ENCODE results near the gene ABCD3.

ABCD3 gene

GRCh38 chr1:94543893-94544635, 125.9 kb downstream of the ABCD3 start:
- no peak overlapping the region for H2AFZ ChIP-seq (ENCODE audit: low read length)
- H3K9ac ChIP-seq (ENCODE audit: low read length) = no peak overlapping the region
- no peak overlapping the region for H3K4me2 ChIP-seq (ENCODE audit: low read depth, low read length)
- H3K27me3 ChIP-seq (replicated peaks; ENCODE audit: insufficient read depth, low read length) = no peaks in the 10 kb centered on the region
- H3K4me3 ChIP-seq (ENCODE audit: low read length) = no peak overlapping the region
- H3K27ac ChIP-seq (ENCODE audit: low read length) = no peak overlapping the region
- no peaks in the 10 kb centered on the region for H4K20me1 ChIP-seq (ENCODE audit: insufficient read depth, low read length)
- no peaks in the 10 kb centered on the region for H3K36me3 ChIP-seq (replicated peaks; ENCODE audit: insufficient read depth, low read length)
- no peak for TF ChIP-seq EZH2 (optimal IDR thresholded peaks at IDR 0.05; ENCODE audit: low read depth, low read length)
- TF ChIP-seq CTCF (IDR thresholded peaks at IDR 0.05; ENCODE audit: low read length) = no peak
- no peak for TF ChIP-seq EZH2phosphoT487 (IDR thresholded peaks at IDR 0.05; ENCODE audit: low read length)
- no peaks in the 10 kb centered on the region for H3K4me1 ChIP-seq (ENCODE audit: low read length)
- H3K9me2 ChIP-seq (replicated peaks; ENCODE audit: insufficient read depth, low read length) = no peaks in the 10 kb centered on the region
- no peaks in the 10 kb centered on the region for H3K79me2 ChIP-seq (ENCODE audit: low read length)
- H3F3A ChIP-seq (ENCODE audit: insufficient read depth, low read length) = no peaks in the 10 kb centered on the region
- no peak for DNase-seq
- no peaks in the 10 kb centered on the region for H3K9me3 ChIP-seq (replicated peaks; ENCODE audit: insufficient read depth, low read length)

GRCh38 chr1:94544706-94545490, 126.7 kb downstream of the ABCD3 start:
- H3K4me2 ChIP-seq (ENCODE audit: low read depth, low read length) = no peak overlapping the region

GRCh38 chr1:94549706-94550105, 131.5 kb downstream of the ABCD3 start:
- Histone ChIP-seq H3K9me3 (replicated peaks; ENCODE audit: insufficient read depth, low read length) (no peaks in the 10 kb centered on the region), H3K79me2 (ENCODE audit: low read length) (no peaks in the 10 kb centered on the region), H4K20me1 (ENCODE audit: insufficient read depth, low read length) (no peaks in the 10 kb centered on the region), H3K36me3 (replicated peaks; ENCODE audit: insufficient read depth, low read length) (no peaks in the 10 kb centered on the region), H3K9me2 (replicated peaks; ENCODE audit: insufficient read depth, low read length) (no peaks in the 10 kb centered on the region), H2AFZ (ENCODE audit: low read length) (no peak overlapping the region), H3K27me3 (replicated peaks; ENCODE audit: insufficient read depth, low read length) (no peaks in the 10 kb centered on the region), H3K27ac (ENCODE audit: low read length) (no peak overlapping the region), H3F3A (ENCODE audit: insufficient read depth, low read length) (no peaks in the 10 kb centered on the region), H3K9ac (ENCODE audit: low read length) (no peak overlapping the region), H3K4me1 (ENCODE audit: low read length) (no peaks in the 10 kb centered on the region), H3K4me3 (ENCODE audit: low read length) (no peak overlapping the region), H3K4me2 (ENCODE audit: low read depth, low read length) (no peak overlapping the region)
- DNase-seq = no peak
- no peak for TF ChIP-seq EZH2phosphoT487 (IDR thresholded peaks at IDR 0.05; ENCODE audit: low read length)
- TF ChIP-seq EZH2 (optimal IDR thresholded peaks at IDR 0.05; ENCODE audit: low read depth, low read length) = no peak
- TF ChIP-seq CTCF (IDR thresholded peaks at IDR 0.05; ENCODE audit: low read length) = no peak

More at GRCh38 chr1:94544706-94545490, 126.7 kb downstream of the ABCD3 start:
- H3K27ac ChIP-seq (ENCODE audit: low read length) = no peak overlapping the region
- H4K20me1 ChIP-seq (ENCODE audit: insufficient read depth, low read length) = no peaks in the 10 kb centered on the region
- no peak overlapping the region for H3K9ac ChIP-seq (ENCODE audit: low read length)
- H2AFZ ChIP-seq (ENCODE audit: low read length) = no peak overlapping the region
- H3K36me3 ChIP-seq (replicated peaks; ENCODE audit: insufficient read depth, low read length) = no peaks in the 10 kb centered on the region
- H3K27me3 ChIP-seq (replicated peaks; ENCODE audit: insufficient read depth, low read length) = no peaks in the 10 kb centered on the region
- no peaks in the 10 kb centered on the region for H3K9me2 ChIP-seq (replicated peaks; ENCODE audit: insufficient read depth, low read length)
- H3F3A ChIP-seq (ENCODE audit: insufficient read depth, low read length) = no peaks in the 10 kb centered on the region
- DNase-seq = no peak
- no peak overlapping the region for H3K4me3 ChIP-seq (ENCODE audit: low read length)
- H3K4me1 ChIP-seq (ENCODE audit: low read length) = no peaks in the 10 kb centered on the region
- no peaks in the 10 kb centered on the region for H3K79me2 ChIP-seq (ENCODE audit: low read length)
- TF ChIP-seq CTCF (IDR thresholded peaks at IDR 0.05; ENCODE audit: low read length) (no peak), EZH2phosphoT487 (IDR thresholded peaks at IDR 0.05; ENCODE audit: low read length) (no peak), EZH2 (optimal IDR thresholded peaks at IDR 0.05; ENCODE audit: low read depth, low read length) (no peak)
- H3K9me3 ChIP-seq (replicated peaks; ENCODE audit: insufficient read depth, low read length) = no peaks in the 10 kb centered on the region

All from MM.1S (cell line).